CD4-positive, alpha-beta T cell treated with Interleukin-4 for 1 hour (primary cell): Measurements from ENCODE around the gene KIF23.

ENCODE experiments used
- DNase-seq, 2 donors: peaks; one replicate each; pipeline ENCODE4 v3.0.0-alpha.2; 2020 to 2022

The KIF23 gene

DNA sequence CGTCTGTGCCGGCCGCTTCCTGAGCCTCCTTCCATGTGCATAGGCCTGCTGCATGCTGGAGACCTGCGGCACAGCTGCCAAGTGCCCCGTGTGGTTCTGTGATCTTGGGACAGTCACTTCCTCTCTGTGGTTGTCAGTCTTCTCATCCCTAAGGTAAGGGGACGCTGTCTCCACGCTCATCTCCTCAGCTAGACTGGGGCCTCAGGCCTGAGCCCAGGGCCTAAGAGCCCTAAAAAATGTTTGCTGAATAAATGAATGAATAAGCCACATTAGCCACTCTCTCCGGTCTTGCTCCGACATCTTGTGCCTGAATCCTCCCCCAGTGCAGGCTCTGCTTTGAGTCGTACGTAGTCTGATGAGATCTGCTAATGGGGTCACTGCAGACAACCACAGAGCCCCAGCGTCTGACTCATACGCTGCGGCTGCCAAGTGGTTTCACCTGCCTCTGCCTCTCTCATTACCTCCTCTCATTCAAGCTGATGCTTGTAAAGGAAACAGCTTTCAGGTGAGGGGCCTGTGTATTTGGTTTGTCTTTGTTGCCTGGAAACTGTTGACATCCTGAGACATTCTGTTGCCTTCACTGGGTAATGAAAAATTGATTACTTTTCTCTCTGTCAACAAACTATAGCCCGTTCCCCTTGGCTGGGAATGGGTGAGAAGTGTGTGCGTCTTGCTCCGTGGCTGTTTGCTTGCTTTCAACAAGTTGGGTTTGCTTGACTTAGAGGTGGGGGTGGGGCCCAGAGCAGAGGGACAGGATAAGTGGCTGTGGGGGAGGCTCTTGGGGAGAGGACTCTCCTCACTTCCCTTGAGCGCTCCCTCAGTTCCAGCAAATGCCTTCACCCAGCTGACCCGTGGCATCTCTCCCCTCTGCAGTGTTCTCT, 54.3 kb downstream of the KIF23 start:
- peak; percentile 90 to 92 for DNase-seq

DNA sequence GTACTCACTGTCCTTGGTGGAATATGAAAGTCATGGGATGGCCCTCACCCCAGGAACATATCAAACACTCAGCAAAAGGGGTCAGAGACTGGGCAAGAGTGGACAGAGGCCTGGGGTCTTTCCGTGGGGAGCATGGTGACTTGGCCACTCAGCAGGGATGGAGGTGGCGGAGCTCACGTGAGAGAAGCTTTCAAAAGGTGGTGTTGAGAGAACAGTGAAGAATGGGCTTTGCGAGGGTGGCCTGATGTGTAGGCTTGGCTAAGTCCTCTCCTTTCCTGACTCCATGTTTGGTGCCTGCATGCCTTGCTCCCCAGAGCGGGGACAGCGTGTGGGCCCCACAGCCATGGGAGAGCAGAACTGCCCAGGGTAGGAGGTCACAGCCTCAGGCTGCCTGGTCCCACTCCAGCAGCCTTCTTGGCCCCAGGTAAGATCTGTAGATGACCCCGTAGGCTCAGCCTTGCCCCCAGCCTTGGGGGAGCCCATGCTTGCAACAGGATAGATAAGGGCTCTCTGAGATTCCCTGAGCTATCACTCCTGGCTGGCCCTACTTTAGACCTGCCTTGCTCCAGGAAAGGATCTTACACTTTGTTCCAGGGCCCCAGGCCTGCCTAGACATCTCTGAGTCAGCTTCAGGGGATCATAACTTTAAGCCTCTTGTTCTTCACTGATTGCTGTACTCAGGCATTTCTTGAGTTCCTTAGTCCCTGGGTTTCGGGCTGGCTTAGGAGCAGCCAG, 55.5 kb downstream of the KIF23 start:
- no peak for DNase-seq

DNA sequence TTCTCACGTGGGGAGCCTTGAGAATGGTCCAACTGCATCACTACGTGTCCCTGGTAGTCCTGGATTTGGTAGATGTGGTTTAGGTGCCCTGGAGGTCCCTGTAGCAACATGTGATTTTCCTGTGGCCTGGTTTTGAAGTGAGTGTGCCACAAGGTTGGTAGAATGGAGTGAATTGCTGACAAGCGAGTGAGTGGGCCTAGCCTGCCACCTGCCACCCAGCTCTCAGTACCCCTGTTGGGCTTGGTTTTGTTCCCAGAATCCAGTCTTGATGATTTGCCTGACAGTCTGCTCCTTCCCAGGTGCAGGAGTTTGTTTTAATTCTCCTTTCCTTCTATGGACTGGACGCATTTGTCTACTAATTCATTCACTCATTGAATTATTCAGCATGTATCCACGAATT, 57.9 kb downstream of the KIF23 start:
- DNase-seq, result no peak

- no peak for DNase-seq
Measured at GRCh38 chr15:69472562-69472961, 58.4 kb downstream of the KIF23 start.

- no peak for DNase-seq
Measured at GRCh38 chr15:69474291-69474690, 60.1 kb downstream of the KIF23 start.

GRCh38 chr15:69474846-69475455, 60.8 kb downstream of the KIF23 start:
- no peak for DNase-seq

DNA sequence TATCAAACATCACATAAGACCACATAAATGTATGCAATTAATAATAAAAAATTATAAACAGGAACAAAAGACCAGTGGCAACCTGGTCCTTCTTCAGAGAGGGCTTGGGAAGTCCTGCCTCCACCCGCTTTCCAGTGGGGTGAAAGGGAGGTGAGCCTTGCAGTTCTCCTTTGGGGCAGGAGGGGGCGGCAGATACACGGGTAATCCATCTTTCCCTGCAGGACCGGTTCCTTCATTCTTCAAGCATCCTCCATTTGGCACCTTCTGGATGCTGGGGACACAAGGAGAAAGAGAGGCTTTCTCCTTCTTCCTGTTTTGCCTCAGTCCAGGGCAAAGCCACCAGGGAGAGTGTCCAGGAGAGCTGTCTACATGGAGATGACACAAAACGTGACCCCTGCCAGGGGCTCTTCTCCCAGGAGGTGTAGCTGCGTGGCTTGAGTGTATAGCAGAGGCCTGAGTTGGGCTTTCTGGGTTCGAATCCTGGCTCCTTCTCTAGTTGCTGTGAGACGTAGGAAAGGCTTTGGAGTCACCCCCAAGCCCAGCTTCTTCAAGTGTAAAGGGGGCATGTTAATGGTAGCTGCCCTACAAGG, 61.7 kb downstream of the KIF23 start:
- peak; percentile 76 for DNase-seq

GRCh38 chr15:69476704-69477473, 62.7 kb downstream of the KIF23 start:
- no peak for DNase-seq

GRCh38 chr15:69478259-69478781, 64.2 kb downstream of the KIF23 start:
- DNase-seq, result peak in 1 of 2 donors; percentile 45

- no peak for DNase-seq
Measured at GRCh38 chr15:69479081-69479480, 64.9 kb downstream of the KIF23 start.

- no peak for DNase-seq
Measured at GRCh38 chr15:69479971-69480370, 65.8 kb downstream of the KIF23 start.

DNA sequence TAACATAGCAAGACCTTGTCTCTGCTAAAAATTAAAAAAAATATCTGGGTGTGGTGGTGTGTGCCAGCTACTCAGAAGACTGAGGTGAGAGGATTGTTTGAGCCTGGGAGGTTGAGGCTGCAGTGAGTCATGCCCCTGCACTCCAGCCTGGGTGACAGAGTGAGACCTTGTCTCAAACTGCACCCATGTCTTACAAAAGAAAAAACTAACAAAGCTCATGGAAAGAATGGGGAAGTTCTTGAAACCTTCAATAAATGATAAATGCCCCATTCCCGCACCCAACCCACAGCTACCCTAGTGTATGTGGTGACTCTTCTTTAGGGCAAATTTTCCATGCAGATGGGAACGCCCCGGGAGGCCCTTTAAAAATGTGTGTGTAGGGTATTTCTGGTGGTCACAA, 66.8 kb downstream of the KIF23 start:
- no peak for DNase-seq

DNA sequence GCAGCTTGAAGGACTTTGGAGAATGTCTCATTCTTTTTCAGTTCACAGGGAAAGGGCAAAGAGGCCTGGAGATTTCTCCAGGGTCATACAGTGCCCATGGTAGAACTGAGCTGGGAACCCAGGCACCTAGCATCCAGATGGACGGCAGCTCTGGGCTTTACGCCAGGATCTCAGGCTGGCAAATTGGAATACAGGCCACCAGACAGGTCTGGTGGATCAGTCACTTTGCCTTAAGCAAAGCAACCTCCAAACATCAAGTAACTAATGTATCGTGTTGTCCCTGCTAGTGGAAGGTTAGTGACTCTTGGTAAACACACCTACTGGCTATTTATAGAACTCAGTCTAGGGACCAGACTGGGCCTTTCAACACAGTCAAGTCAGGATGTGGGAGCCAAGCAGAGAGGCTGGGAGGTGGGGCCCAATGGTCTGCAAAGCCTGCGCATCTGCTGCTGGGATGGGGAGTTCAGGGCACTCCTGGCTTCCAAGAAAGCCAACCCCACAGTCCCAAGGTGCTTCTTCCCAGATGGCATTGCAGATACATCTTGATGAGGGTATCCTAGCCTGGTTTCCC, 68.6 kb downstream of the KIF23 start:
- no peak for DNase-seq

DNA sequence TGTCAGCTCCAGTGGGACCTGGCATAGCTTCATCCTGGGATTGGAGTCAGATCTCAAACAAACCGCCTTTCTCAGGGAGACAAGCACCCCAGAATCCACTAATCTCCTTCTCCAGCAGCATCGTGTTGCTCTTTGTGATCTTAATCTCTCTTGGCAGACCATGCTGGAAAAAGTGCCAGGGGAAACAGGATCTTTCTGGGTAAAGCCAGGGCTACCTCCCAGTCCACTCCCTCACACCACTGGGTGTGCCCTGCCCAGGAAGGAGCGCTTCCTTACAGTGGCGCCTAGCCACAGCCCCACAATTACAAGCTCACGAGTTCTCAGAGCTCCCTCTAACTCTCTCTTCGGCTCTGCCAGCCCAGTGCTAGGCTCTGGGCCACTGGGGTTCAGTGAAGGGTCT, 70.7 kb downstream of the KIF23 start:
- DNase-seq, result no peak

- DNase-seq, result no peak
Measured at GRCh38 chr15:69486481-69487110, 72.4 kb downstream of the KIF23 start.

DNA sequence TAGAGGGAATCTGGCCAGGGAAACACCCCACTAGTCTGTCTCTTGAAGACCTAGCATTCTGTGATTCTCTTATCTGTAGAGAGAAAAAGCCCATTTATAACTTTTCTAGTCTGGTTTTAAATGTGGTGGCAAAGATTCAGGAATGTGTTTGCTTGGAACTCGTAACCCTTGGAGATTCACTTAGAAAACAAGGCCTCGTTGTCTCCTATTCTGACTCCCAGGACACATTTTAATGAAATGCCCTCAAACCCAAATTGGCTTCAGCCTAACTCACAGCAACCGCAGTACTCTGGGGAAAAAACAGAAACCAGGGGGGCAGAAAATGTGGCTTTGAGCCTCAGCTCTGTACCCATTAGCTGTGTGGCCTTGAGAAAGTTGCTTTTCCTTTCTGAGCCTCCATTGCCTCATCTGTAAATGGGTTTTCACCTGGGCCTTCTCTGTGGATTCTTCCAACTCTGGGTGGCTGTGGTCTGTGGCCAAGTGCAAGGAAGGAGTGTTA, 75.0 kb downstream of the KIF23 start:
- DNase-seq, result no peak

GRCh38 chr15:69490356-69491037, 76.3 kb downstream of the KIF23 start:
- DNase-seq, result no peak

- DNase-seq, result no peak
Measured at GRCh38 chr15:69491038-69491505, 76.9 kb downstream of the KIF23 start.

DNA sequence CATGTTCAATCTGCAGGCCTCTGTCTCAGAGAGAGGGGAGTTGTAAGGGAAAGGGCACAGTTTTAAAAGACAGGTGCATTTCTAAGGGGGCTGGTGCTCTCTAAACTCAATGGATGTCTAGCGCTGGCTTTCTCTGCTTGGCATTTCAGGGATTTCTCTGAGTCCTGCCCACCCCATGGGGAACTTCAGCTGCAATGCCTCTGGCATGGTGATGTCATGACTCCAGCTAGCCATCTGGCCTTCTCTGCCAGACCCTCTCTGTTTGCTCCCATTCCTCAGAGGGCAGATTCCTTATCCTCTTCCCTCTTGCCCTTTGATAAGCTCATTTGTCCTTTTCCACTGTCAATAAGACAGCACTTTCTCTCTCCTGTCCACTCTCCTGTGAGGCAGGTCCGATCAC, 79.3 kb downstream of the KIF23 start:
- no peak for DNase-seq

- DNase-seq, result no peak
Measured at GRCh38 chr15:69496001-69496400, 81.9 kb downstream of the KIF23 start.
